RWPE1 (cell line): ENCODE measurements around the gene XRCC5.
A peak's percentile ranks its signal among the peaks of the same experiment; 100 is the strongest.

Source experiments
- CTCF ChIA-PET: fragments of 350-600 bp; sonication (Branson Sonifier 250); formaldehyde crosslinking; extraction: SDS; loops from one replicate; lab custom pipeline; 2021; lab: Yijun Ruan, JAX
- POLR2A ChIA-PET: fragments of 400-600 bp; formaldehyde crosslinking; extraction: SDS; loops from one replicate; lab custom pipeline; 2020; ENCODE audit warnings: antibody characterized with exemption; ENCODE audit not compliant: low non-redundant PET; lab: Yijun Ruan, JAX
- DNase-seq: peaks from one replicate; pipeline ENCODE4 v3.0.0; 2012; ENCODE audit warnings: low spot score
- H3K27ac ChIP-seq: fragments of 450-650 bp; 2 replicates; pipeline ENCODE4 v1.5.1; 2017
- CTCF ChIP-seq: fragments of 450-650 bp; conservative IDR thresholded peaks from 2 replicates; pipeline ENCODE4 v1.5.1; 2017; ENCODE audit warnings: low read depth, mild to moderate bottlenecking

Gene XRCC5

DNA sequence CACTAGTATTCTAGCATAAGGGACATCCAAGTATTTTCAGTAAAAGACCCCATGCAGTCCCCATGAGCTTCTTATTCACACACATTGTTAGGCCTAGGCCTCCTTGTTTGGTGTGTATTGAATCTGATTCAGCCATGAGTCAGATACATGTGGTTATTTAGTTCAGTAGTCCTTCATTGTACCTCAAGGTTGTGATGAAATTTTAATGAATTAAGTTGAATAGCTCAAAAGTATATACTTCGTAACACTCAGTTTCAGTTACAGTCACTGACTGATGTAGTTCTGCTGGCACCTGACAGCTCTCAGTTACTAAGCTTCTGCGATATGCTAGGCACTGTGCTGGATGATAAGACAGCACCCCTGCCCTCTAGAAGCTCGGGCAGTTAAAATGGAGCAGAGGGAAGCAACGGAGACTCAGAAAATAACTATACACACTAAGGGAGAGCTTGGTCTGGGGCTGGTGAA, 86.4 kb downstream of the XRCC5 start:
- ChIA-PET CTCF (interaction anchor here (0.6 kb wide), 1 partner anchor 109 kb away, joined by 4 read pairs; no protein-coding TSS in a partner anchor), POLR2A (interaction anchor here (0.9 to 1.1 kb wide), 2 partner anchors 34 to 216 kb away, joined by 4 to 5 read pairs; partner anchors contain the start of gene SMARCAL1)
- peak; percentile 48 for DNase-seq
- TF ChIP-seq CTCF = no peak
- no peak overlapping the region for H3K27ac ChIP-seq

DNA sequence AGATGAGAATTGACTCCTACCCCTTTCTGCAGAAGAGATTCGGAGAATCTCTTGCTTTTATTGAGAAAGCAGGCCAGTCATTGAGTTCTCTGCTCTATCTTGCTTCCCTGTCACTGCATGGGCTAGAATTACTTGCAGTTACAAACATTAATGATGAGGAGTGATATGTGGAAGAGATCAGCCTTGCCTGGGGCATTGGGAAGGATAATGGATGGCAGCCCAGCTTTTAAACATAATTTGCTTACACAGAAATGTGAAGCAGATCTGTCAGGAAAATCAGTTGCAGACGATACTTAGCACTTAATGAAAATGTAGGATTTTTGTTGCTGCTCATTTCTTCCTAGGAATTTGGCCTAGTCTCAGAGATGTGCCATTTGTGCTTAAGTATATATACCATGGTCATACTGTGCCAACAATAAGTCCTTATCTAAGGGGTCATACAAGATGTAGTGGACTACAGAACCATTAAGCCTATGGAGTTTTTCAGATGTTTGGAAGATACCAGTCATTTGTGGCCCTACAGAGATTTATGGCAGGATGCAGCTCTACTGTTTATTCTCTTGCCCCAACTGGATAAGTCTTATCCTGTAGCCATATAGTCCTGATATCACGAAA, 92.7 kb downstream of the XRCC5 start:
- CTCF ChIA-PET = interaction anchor here (0.7 kb wide), 1 partner anchor 201 kb away, joined by 3 read pairs; no protein-coding TSS in a partner anchor

GRCh38 chr2:216202626-216203250, 93.6 kb downstream of the XRCC5 start:
- H3K27ac ChIP-seq = no peak overlapping the region
- DNase-seq = no peak
- CTCF ChIA-PET = interaction anchor here (0.7 kb wide), 1 partner anchor 201 kb away, joined by 3 read pairs; no protein-coding TSS in a partner anchor
- POLR2A ChIA-PET = no interaction called here
- no peak for TF ChIP-seq CTCF

More for the DNA sequence above, 92.7 kb downstream of the XRCC5 start:
- POLR2A ChIA-PET = no interaction called here
- no peak overlapping the region for H3K27ac ChIP-seq
- no peak for DNase-seq
- TF ChIP-seq CTCF = no peak

DNA sequence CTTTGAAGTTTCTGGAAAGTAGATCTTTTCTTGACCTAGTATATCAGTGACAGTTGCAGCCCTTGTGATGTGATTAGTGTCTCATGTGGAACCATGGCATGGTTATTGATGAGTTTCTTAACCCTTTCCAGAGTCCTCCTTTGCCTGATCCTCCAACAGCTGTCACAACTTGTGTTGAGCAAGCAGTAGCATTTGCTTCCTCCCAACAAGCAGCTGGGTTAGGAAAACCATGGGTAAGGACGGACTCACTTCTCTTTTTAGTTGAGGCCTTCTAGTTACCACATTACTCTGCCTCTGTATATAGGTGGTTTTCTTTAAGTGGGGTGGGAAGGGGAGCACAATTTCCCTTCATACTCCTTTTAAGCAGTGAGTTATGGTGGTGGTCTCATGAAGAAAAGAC, 96.3 kb downstream of the XRCC5 start:
- no peak overlapping the region for H3K27ac ChIP-seq
- ChIA-PET CTCF (interaction anchor here (0.6 kb wide), 2 partner anchors 88 to 447 kb away, joined by 3 to 4 read pairs; no protein-coding TSS in a partner anchor), POLR2A (no interaction called here)
- TF ChIP-seq CTCF = no peak
- no peak for DNase-seq

DNA sequence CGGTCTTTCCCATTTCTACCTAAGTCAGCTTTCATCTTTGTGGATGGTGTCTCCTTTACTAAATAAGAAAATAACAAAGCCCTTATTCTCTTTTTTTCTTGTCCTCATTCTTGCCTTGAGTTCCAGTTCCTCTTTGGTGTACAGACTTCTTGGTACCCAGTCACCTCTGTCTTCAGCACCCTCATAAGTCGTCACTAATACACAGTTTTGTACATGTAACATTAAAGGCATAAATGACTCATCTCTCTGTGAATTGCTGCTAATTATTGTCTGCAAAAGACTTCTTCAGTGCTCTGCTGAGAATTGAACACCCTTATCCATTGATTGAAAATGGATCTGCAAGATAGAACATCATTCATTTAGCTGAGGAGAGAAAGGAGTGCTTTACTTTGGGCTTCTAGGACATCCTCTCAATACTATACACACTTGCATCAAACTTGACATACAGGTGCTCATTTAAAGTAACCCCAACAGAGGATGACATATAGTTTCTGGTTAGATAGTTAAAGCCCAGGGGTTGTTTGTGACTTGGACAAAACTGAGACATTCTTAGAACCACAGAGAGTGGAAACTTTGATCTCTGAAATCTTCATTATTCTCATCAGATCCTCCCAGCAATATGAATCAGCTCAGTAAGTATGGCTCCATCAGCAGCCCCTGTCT, 97.0 kb downstream of the XRCC5 start:
- CTCF ChIA-PET = interaction anchor here (0.6 kb wide), 1 partner anchor 88 kb away, joined by 3 read pairs; no protein-coding TSS in a partner anchor

More for the DNA sequence above, 97.0 kb downstream of the XRCC5 start:
- DNase-seq = no peak
- no peak overlapping the region for H3K27ac ChIP-seq
- POLR2A ChIA-PET = no interaction called here
- TF ChIP-seq CTCF = no peak
